OCI-LY3 (cell line): ENCODE measurements around the gene DOCK4.

ENCODE experiments used
- H2AFZ ChIP-seq: fragments of 200-600, 300-600 bp; shearing (Covaris generic); 2 replicates; pipeline ENCODE4 v1.6.0; 2014; ENCODE audit warnings: antibody characterized with exemption, low read depth, low read length
- H3K27ac ChIP-seq: fragments of 200-600, 300-600 bp; sonication (generic); 2 replicates; pipeline ENCODE4 v1.5.1; 2014; ENCODE audit warnings: mild to moderate bottlenecking, low read length, moderate library complexity, mixed read lengths
- H3K27me3 ChIP-seq: fragments of 200-600, 300-600 bp; sonication (generic); 2 replicates; pipeline ENCODE4 v1.6.1; 2014; ENCODE audit warnings: low read depth, low read length, mixed read lengths
- H3K36me3 ChIP-seq: fragments of 200-600, 300-600 bp; sonication (generic); replicated peaks from 2 replicates; pipeline ENCODE3; 2014; ENCODE audit warnings: low read depth, low read length, mixed read lengths
- H3K4me1 ChIP-seq: fragments of 300-600, 200-600 bp; sonication (generic); 2 replicates; pipeline ENCODE4 v1.6.1; 2014; ENCODE audit warnings: low read length, mixed read lengths
- H3K4me2 ChIP-seq: fragments of 200-600, 300-600 bp; sonication (generic); 2 replicates; pipeline ENCODE4 v1.6.1; 2014; ENCODE audit warnings: low read length, mixed read lengths
- H3K4me3 ChIP-seq: fragments of 300-600, 200-600 bp; sonication (generic); 2 replicates; pipeline ENCODE4 v1.5.1; 2014; ENCODE audit warnings: antibody characterized with exemption, mild to moderate bottlenecking, low read length, moderate library complexity
- H3K79me2 ChIP-seq: fragments of 300-600, 200-600 bp; shearing (Covaris generic); 2 replicates; pipeline ENCODE4 v1.6.1; 2014; ENCODE audit warnings: mild to moderate bottlenecking, low read length, mixed read lengths
- H3K9ac ChIP-seq: fragments of 300-600, 200-600 bp; shearing (Covaris generic); 2 replicates; pipeline ENCODE4 v1.6.0; 2014; ENCODE audit warnings: mild to moderate bottlenecking, low read length, moderate library complexity
- H3K9me3 ChIP-seq: fragments of 200-600, 300-600 bp; shearing (Covaris generic); 2 replicates; pipeline ENCODE4 v1.6.1; 2014; ENCODE audit warnings: low read length, mixed read lengths; ENCODE audit not compliant: insufficient read depth
- H4K20me1 ChIP-seq: fragments of 200-600, 300-600 bp; sonication (generic); 2 replicates; pipeline ENCODE4 v1.6.1; 2016; ENCODE audit warnings: low read length, mixed read lengths; ENCODE audit not compliant: insufficient read depth
- CTCF ChIP-seq: fragments of 200-600, 300-600 bp; sonication (generic); IDR thresholded peaks from 2 replicates; pipeline ENCODE4 v1.5.1; 2014; ENCODE audit warnings: antibody characterized with exemption, low read length, low read depth
- EZH2phosphoT487 ChIP-seq: fragments of 200-600 bp; shearing (Covaris generic); IDR thresholded peaks from 2 replicates; pipeline ENCODE4 v1.6.1; 2018; ENCODE audit warnings: antibody characterized with exemption, mixed run types, low read depth

Gene DOCK4

GRCh38 chr7:111873963-111874690, 332.1 kb downstream of the DOCK4 start:
- no peaks in the 10 kb centered on the region for H3K9me3 ChIP-seq
- no peak for TF ChIP-seq CTCF
- no peak for TF ChIP-seq EZH2phosphoT487
- no peak overlapping the region for H3K9ac ChIP-seq
- no peaks in the 10 kb centered on the region for H3K79me2 ChIP-seq
- no peak overlapping the region for H3K27ac ChIP-seq
- no peaks in the 10 kb centered on the region for H4K20me1 ChIP-seq
- no peaks in the 10 kb centered on the region for H3K4me1 ChIP-seq
- peak overlapping the region; percentile 54; the same call in 1 of the 2 replicates for H2AFZ ChIP-seq
- H3K27me3 ChIP-seq = no peaks in the 10 kb centered on the region
- H3K4me2 ChIP-seq = no peak overlapping the region
- H3K36me3 ChIP-seq = no peaks in the 10 kb centered on the region
- H3K4me3 ChIP-seq = no peak overlapping the region

- Histone ChIP-seq H3K4me1 (no peaks in the 10 kb centered on the region), H3K36me3 (no peaks in the 10 kb centered on the region), H3K27ac (no peak overlapping the region)
These were observed 332.9 kb downstream of the DOCK4 start for GRCh38 chr7:111873326-111873646.

GRCh38 chr7:111872450-111873325, 333.5 kb downstream of the DOCK4 start:
- Histone ChIP-seq H4K20me1 (no peaks in the 10 kb centered on the region), H2AFZ (0 out of 2 replicates have a peak overlapping the region, but pooled peaks have one; percentile 3), H3K4me2 (no peak overlapping the region), H3K4me3 (no peak overlapping the region), H3K4me1 (no peaks in the 10 kb centered on the region), H3K36me3 (no peaks in the 10 kb centered on the region), H3K27ac (no peak overlapping the region), H3K9me3 (no peaks in the 10 kb centered on the region), H3K79me2 (no peaks in the 10 kb centered on the region), H3K9ac (no peak overlapping the region), H3K27me3 (no peaks in the 10 kb centered on the region)
- no peak for TF ChIP-seq CTCF
- no peak for TF ChIP-seq EZH2phosphoT487

More at GRCh38 chr7:111873326-111873646, 332.9 kb downstream of the DOCK4 start:
- no peak overlapping the region for H3K4me3 ChIP-seq
- H3K79me2 ChIP-seq = no peaks in the 10 kb centered on the region
- TF ChIP-seq EZH2phosphoT487 (no peak), CTCF (no peak)
- no peaks in the 10 kb centered on the region for H3K9me3 ChIP-seq
- H2AFZ ChIP-seq = no peak overlapping the region
- H4K20me1 ChIP-seq = no peaks in the 10 kb centered on the region
- H3K9ac ChIP-seq = no peak overlapping the region
- no peaks in the 10 kb centered on the region for H3K27me3 ChIP-seq
- H3K4me2 ChIP-seq = no peak overlapping the region

DNA sequence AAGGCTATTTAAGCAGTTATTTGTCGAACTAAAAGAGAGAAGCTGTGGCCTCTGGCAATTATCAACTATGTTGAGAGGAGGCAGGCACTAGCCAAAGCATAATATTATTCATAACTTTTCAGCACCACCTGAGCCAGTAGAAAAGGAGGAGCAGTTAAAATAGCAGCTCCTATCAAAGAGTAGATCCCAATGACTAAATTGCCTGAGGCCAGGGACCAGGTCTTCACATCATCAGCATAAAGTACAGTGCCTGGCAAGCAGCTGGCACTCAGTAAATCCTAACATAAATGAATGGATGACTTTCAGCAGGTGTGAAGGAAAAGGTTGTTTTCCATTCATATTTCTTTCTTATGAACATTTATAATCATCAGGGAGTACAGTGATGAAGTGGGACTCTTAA, 334.9 kb downstream of the DOCK4 start:
- no peaks in the 10 kb centered on the region for H3K9me3 ChIP-seq
- TF ChIP-seq EZH2phosphoT487 = no peak
- TF ChIP-seq CTCF = no peak
- no peak overlapping the region for H3K9ac ChIP-seq
- H3K27ac ChIP-seq = no peak overlapping the region
- no peak overlapping the region for H3K4me3 ChIP-seq
- H4K20me1 ChIP-seq = no peaks in the 10 kb centered on the region
- H3K27me3 ChIP-seq = no peaks in the 10 kb centered on the region
- no peak overlapping the region for H3K4me2 ChIP-seq
- H3K79me2 ChIP-seq = no peaks in the 10 kb centered on the region
- no peak overlapping the region for H2AFZ ChIP-seq
- H3K4me1 ChIP-seq = no peaks in the 10 kb centered on the region
- H3K36me3 ChIP-seq = no peaks in the 10 kb centered on the region
